HG03097 (cell line): ENCODE data around the gene CELF2.

Source experiments
- ATAC-seq: cut with Tn5 transposase; IDR thresholded peaks from one replicate; pipeline ENCODE4 v1.9.1; 2021; ENCODE audit not compliant: unreplicated experiment, low FRiP score

Gene CELF2

GRCh38 chr10:11091517-11092102, 73.9 kb downstream of the CELF2 start:
- no peak for ATAC-seq

GRCh38 chr10:11093771-11094736, 76.4 kb downstream of the CELF2 start:
- ATAC-seq: no peak

GRCh38 chr10:11095374-11095801, 77.7 kb downstream of the CELF2 start:
- no peak for ATAC-seq

GRCh38 chr10:11096422-11096821, 78.8 kb downstream of the CELF2 start:
- no peak for ATAC-seq

GRCh38 chr10:11097686-11098085, 80.0 kb downstream of the CELF2 start:
- ATAC-seq: no peak

GRCh38 chr10:11098666-11099065, 81.0 kb downstream of the CELF2 start:
- ATAC-seq: no peak

GRCh38 chr10:11104772-11105675, 87.4 kb downstream of the CELF2 start:
- ATAC-seq: no peak

- no peak for ATAC-seq
Observed at GRCh38 chr10:11105676-11106004, 88.0 kb downstream of the CELF2 start.

- ATAC-seq: no peak
Observed at GRCh38 chr10:11106621-11107374, 89.1 kb downstream of the CELF2 start.

GRCh38 chr10:11107948-11108347, 90.3 kb downstream of the CELF2 start:
- no peak for ATAC-seq

- ATAC-seq: no peak
Observed at GRCh38 chr10:11108356-11108755, 90.7 kb downstream of the CELF2 start.

GRCh38 chr10:11109590-11109989, 91.9 kb downstream of the CELF2 start:
- ATAC-seq: no peak

GRCh38 chr10:11110539-11110938, 92.9 kb downstream of the CELF2 start:
- no peak for ATAC-seq

GRCh38 chr10:11111490-11111889, 93.8 kb downstream of the CELF2 start:
- no peak for ATAC-seq

- ATAC-seq: no peak
Observed at GRCh38 chr10:11112718-11113117, 95.0 kb downstream of the CELF2 start.

- no peak for ATAC-seq
Observed at GRCh38 chr10:11113156-11113555, 95.5 kb downstream of the CELF2 start.

GRCh38 chr10:11114269-11114668, 96.6 kb downstream of the CELF2 start:
- no peak for ATAC-seq

- no peak for ATAC-seq
Observed at GRCh38 chr10:11115337-11115736, 97.7 kb downstream of the CELF2 start.

GRCh38 chr10:11116361-11116760, 98.7 kb downstream of the CELF2 start:
- ATAC-seq: no peak

- ATAC-seq: no peak
Observed at GRCh38 chr10:11116817-11117216, 99.1 kb downstream of the CELF2 start.
